IMR-90 (cell line): ENCODE results near the gene SYT5. TPM values are rescaled to one million over a fixed set of nuclear protein-coding genes. Genes with fewer than 3 reads are reported as not detected.

Experiments
- ATAC-seq: fragments of 200-7000 bp; cut with Tn5 transposase; 2 replicates; pipeline ENCODE4 v1.9.1; 2020; ENCODE audit warnings: low read depth, mild to moderate bottlenecking, moderate library complexity
- BruUV-seq: library from RNA; stranded (reverse); fragments of 400-500 nt; replicated peaks from 2 replicates; lab custom pipeline; 2021; lab: Mats Ljungman, UMichigan
- CTCF ChIA-PET: fragments of 300-600 bp; formaldehyde crosslinking; extraction: SDS; loops from one replicate; lab custom pipeline; 2021; ENCODE audit warnings: antibody characterized with exemption; lab: Yijun Ruan, JAX
- POLR2A ChIA-PET: fragments of 300-600 bp; sonication (Branson Sonifier 250); formaldehyde crosslinking; loops from one replicate; lab custom pipeline; 2022; ENCODE audit warnings: antibody characterized with exemption; ENCODE audit not compliant: unreplicated experiment; lab: Charles Lee
- DNase-seq: peaks from one replicate; pipeline ENCODE4 v3.0.0; 2013
- H2AFZ ChIP-seq: replicated peaks from 2 replicates; pipeline ENCODE3; 2013; ENCODE audit warnings: low read length, mild to moderate bottlenecking; ENCODE audit not compliant: poor library complexity
- H2AK5ac ChIP-seq: 2 replicates; pipeline ENCODE4 v1.6.1; 2013; ENCODE audit warnings: low read depth, low read length, inconsistent platforms
- H2AK9ac ChIP-seq: replicated peaks from 2 replicates; pipeline ENCODE3; 2013; ENCODE audit warnings: mild to moderate bottlenecking, low read depth, low read length, moderate library complexity; ENCODE audit not compliant: poor library complexity
- H2BK120ac ChIP-seq: 2 replicates; pipeline ENCODE4 v1.6.1; 2013; ENCODE audit warnings: low read depth, low read length, inconsistent platforms
- H2BK15ac ChIP-seq: 3 replicates; pipeline ENCODE4 v1.6.1; 2013; ENCODE audit warnings: low read depth, low read length, inconsistent platforms
- H2BK20ac ChIP-seq: 2 replicates; pipeline ENCODE4 v1.6.1; 2013; ENCODE audit warnings: low read depth, mild to moderate bottlenecking, inconsistent platforms, low read length, moderate library complexity
- H2BK5ac ChIP-seq: 2 replicates; pipeline ENCODE4 v1.6.1; 2013; ENCODE audit warnings: mild to moderate bottlenecking, low read depth, low read length, inconsistent platforms; ENCODE audit not compliant: poor library complexity, severe bottlenecking
- H3K14ac ChIP-seq: replicated peaks from 2 replicates; pipeline ENCODE4 v1.6.1; 2013; ENCODE audit warnings: low read depth, low read length, inconsistent platforms
- H3K18ac ChIP-seq: 2 replicates; pipeline ENCODE4 v1.6.1; 2013; ENCODE audit warnings: low read depth, low read length, control low read depth
- H3K23ac ChIP-seq: 2 replicates; pipeline ENCODE4 v1.6.1; 2013; ENCODE audit warnings: low read depth, low read length, inconsistent platforms
- H3K27ac ChIP-seq: 2 replicates; pipeline ENCODE4 v1.5.1; 2013; ENCODE audit warnings: mild to moderate bottlenecking, control low read depth, low read length; ENCODE audit not compliant: insufficient read depth
- H3K27me3 ChIP-seq: 2 replicates; pipeline ENCODE4 v1.6.1; 2013; ENCODE audit warnings: low read length; ENCODE audit not compliant: control insufficient read depth, insufficient read depth
- H3K36me3 ChIP-seq: 2 replicates; pipeline ENCODE4 v1.6.1; 2013; ENCODE audit warnings: low read length, mixed read lengths; ENCODE audit not compliant: control insufficient read depth, insufficient read depth
- H3K4ac ChIP-seq: 2 replicates; pipeline ENCODE4 v1.6.1; 2013; ENCODE audit warnings: low read depth, low read length, inconsistent platforms
- H3K4me1 ChIP-seq: 2 replicates; pipeline ENCODE4 v1.6.1; 2013; ENCODE audit warnings: low read length, mixed read lengths; ENCODE audit not compliant: control insufficient read depth, insufficient read depth
- H3K4me2 ChIP-seq: 2 replicates; pipeline ENCODE4 v1.6.1; 2013; ENCODE audit warnings: low read depth, mild to moderate bottlenecking, control low read depth, low read length, moderate library complexity
- H3K4me3 ChIP-seq: 2 replicates; pipeline ENCODE4 v1.5.1; 2013; ENCODE audit warnings: low read depth, mild to moderate bottlenecking, control low read depth, low read length, moderate library complexity; ENCODE audit not compliant: insufficient read depth
- H3K56ac ChIP-seq: 2 replicates; pipeline ENCODE4 v1.6.1; 2013; ENCODE audit warnings: low read length, inconsistent platforms; ENCODE audit not compliant: insufficient read depth; ENCODE audit errors: extremely low read depth
- H3K79me1 ChIP-seq, 2 experiments: 2 replicates each; pipeline ENCODE4 v1.6.1; 2013; ENCODE audit warnings: low read length in 2 of 2, inconsistent platforms in 1 of 2, low read depth in 1 of 2
- H3K9ac ChIP-seq: 2 replicates; pipeline ENCODE4 v1.6.1; 2013; ENCODE audit warnings: low read depth, low read length, control low read depth
- H3K9me1 ChIP-seq: 2 replicates; pipeline ENCODE4 v1.6.1; 2013; ENCODE audit warnings: low read length, inconsistent platforms; ENCODE audit not compliant: insufficient read depth
- H3K9me3 ChIP-seq: 2 replicates; pipeline ENCODE4 v1.6.1; 2013; ENCODE audit warnings: low read length; ENCODE audit not compliant: control insufficient read depth, insufficient read depth
- H4K20me1 ChIP-seq: 2 replicates; pipeline ENCODE4 v1.6.1; 2013; ENCODE audit warnings: low read length, inconsistent platforms; ENCODE audit not compliant: insufficient read depth
- H4K5ac ChIP-seq: 2 replicates; pipeline ENCODE4 v1.6.1; 2013; ENCODE audit warnings: mild to moderate bottlenecking, low read depth, low read length, control low read depth
- H4K8ac ChIP-seq, 2 experiments: 2 replicates each; pipeline ENCODE4 v1.6.1; 2013; ENCODE audit warnings: low read depth in 2 of 2, low read length in 2 of 2, control low read depth in 1 of 2, inconsistent platforms in 1 of 2
- H4K91ac ChIP-seq: 2 replicates; pipeline ENCODE4 v1.6.1; 2013; ENCODE audit warnings: low read depth, low read length, inconsistent platforms; ENCODE audit not compliant: insufficient read depth
- MAZ ChIP-seq: IDR thresholded peaks from 2 replicates; pipeline ENCODE4 v1.6.1; 2012; ENCODE audit warnings: low read depth, mild to moderate bottlenecking, low read length, improper control_type of control experiment, moderate library complexity, borderline replicate concordance
- whole genome bisulfite sequencing, 2 experiments: methylation state at CpG; one replicate each; pipeline versions ENCODE4 v1.1.5 to v1.1.7; 2013; ENCODE audit warnings: missing lambda C conversion rate in 2 of 2; ENCODE audit not compliant: insufficient read length in 1 of 2; ENCODE audit errors: extremely low coverage in 2 of 2; 5-methylcytosine and 5-hydroxymethylcytosine counted together
- dilution Hi-C: fragments of 300-500 bp; cut with HindIII; formaldehyde crosslinking; loops from one replicate; pipeline ENCODE4 v1.14.3; 2018; ENCODE audit warnings: low sequenced_read_pairs; ENCODE audit not compliant: unreplicated experiment
- in situ Hi-C: fragments of 300-500 bp; cut with MboI; formaldehyde crosslinking; loops from 3 replicates; pipeline ENCODE4 v1.14.3; 2019; ENCODE audit warnings: low sequenced_read_pairs, inconsistent platforms, mixed read lengths
- intact Hi-C: fragments of 100-400 bp; cut with micrococcal nuclease; formaldehyde crosslinking; loops from 2 replicates; pipeline ENCODE4 v1.10.0; 2022
- polyA plus RNA-seq, 3 experiments: library from polyadenylated mRNA; depleted of rRNA; stranded (reverse); fragments of >200 nt; gene quantifications; 2 replicates each; pipeline ENCODE4 v1.2.3, GENCODE V29; 2012; ENCODE audit warnings: low replicate concordance in 1 of 3
- total RNA-seq: library from RNA; depleted of rRNA; stranded (reverse); fragments of >200 nt; gene quantifications from 2 replicates; pipeline ENCODE4 v1.2.3, GENCODE V29; 2012
- TF ChIP-seq, protein P1 (sequence below): fragments of 150-350 bp; IDR thresholded peaks from 2 replicates; pipeline ENCODE4 v1.6.1; 2016; ENCODE audit warnings: low read depth, mild to moderate bottlenecking, low read length, moderate library complexity, borderline replicate concordance

Gene SYT5
- total and polyA plus RNA-seq, 2 of the 4 experiments (the other 2 are of a cell fraction), result under 0.01 to 0.15 TPM

DNA sequence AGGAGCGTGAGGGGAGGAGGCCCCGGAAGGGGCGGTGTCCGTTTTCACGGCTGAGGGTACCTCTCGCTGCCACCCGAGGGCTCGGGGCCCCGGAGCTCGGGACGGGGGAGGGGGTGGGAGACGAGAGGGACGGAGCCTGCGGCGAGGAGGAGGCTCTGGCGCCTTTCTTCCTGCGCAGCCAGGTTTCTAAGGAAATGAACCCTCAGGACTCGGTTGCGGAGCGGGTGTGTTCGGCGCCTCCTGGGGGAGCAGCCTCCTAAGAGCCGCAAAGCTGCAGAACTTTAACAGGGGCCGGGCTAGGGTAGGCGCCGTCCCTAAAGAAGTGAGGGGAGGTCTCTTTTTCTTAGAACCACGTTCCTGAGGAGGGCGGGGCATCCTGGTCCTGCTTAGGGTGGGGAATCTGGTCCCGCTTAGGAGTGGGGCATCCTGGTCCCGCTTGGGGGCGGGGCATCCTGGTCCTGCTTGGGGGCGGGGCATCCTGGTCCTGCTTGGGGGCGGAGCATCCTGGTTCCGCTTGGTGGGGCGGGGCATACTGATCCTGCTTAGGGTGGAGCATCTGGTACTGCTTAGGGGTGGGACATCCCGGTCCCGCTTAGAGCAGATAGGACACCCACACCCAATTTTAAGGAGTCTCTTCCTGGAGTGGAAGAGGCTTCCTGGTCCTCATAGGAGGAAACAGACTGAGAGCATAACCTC is 6.2 kb downstream of the SYT5 start:
- Histone ChIP-seq H3K79me1 (no peaks in the 10 kb centered on the region), H4K20me1 (peaks cover 3% of the 10 kb centered on the region), H3K9ac (peak overlapping the region; percentile 17; the same call in 1 of the 2 replicates), H2AK9ac (peak overlapping the region; percentile 74), H2AK5ac (no peak overlapping the region), H3K23ac (peak overlapping the region; percentile 73; the same call in 1 of the 2 replicates), H2BK15ac (no peak overlapping the region), H4K8ac (peak overlapping the region; percentile 50 to 95; a peak in 3 of 4 replicates), H4K5ac (no peak overlapping the region), H3K27me3 (peaks cover 17% of the 10 kb centered on the region), H3K4ac (peak overlapping the region; percentile 65; the same call in 1 of the 2 replicates), H3K56ac (peak overlapping the region; percentile 3; the same call in 1 of the 2 replicates), H3K36me3 (no peaks in the 10 kb centered on the region), H4K91ac (peak overlapping the region; percentile 6; the same call in 1 of the 2 replicates), H3K4me2 (peak overlapping the region; percentile 68), H3K9me1 (no peaks in the 10 kb centered on the region), H2BK5ac (no peak overlapping the region), H3K4me1 (peaks cover 4% of the 10 kb centered on the region; the same call in 1 of the 2 replicates), H3K14ac (0 out of 2 replicates have a peak overlapping the region, but pooled peaks have one; percentile 30), H3K18ac (no peak overlapping the region), H2AFZ (peak overlapping the region; percentile 91), H3K27ac (no peak overlapping the region), H3K4me3 (peak overlapping the region; percentile 14), H2BK120ac (no peak overlapping the region), H2BK20ac (no peak overlapping the region), H3K9me3 (no peaks in the 10 kb centered on the region)
- DNase-seq (peak; percentile 43), ATAC-seq (peak; percentile 85)
- 0% methylated on average over 7 of the region's 37 CpGs; no CpG with 5 or more reads in 1 of the 2 experiments for WGBS, 2 experiments
- ChIA-PET POLR2A (no interaction called here), CTCF (no interaction called here)
- TF ChIP-seq, protein P1, sequence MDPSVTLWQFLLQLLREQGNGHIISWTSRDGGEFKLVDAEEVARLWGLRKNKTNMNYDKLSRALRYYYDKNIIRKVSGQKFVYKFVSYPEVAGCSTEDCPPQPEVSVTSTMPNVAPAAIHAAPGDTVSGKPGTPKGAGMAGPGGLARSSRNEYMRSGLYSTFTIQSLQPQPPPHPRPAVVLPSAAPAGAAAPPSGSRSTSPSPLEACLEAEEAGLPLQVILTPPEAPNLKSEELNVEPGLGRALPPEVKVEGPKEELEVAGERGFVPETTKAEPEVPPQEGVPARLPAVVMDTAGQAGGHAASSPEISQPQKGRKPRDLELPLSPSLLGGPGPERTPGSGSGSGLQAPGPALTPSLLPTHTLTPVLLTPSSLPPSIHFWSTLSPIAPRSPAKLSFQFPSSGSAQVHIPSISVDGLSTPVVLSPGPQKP, result no peak
- TF ChIP-seq MAZ, result peak; percentile 26; the same call in 1 of the 2 replicates
- intact Hi-C loops (no loop called here), in situ Hi-C loops (no loop called here), dilution Hi-C loops (no loop called here)
- BruUV-seq, result no TSS peak
